Neural progenitor cell (in vitro differentiated cells): ENCODE measurements around the gene NFATC2. TPM values are rescaled to one million over a fixed set of nuclear protein-coding genes. Genes with fewer than 3 reads are reported as not detected.

Source experiments
- DNase-seq: peaks from one replicate; pipeline ENCODE4 v3.0.0-alpha.2; 2016; ENCODE audit warnings: low spot score
- H2AFZ ChIP-seq: fragments of 200-600 bp; sonication (generic); replicated peaks from 2 replicates; pipeline ENCODE4 v1.6.1; 2016; ENCODE audit warnings: antibody characterized with exemption
- H3F3A ChIP-seq: fragments of 200-600 bp; sonication (generic); 2 replicates; pipeline ENCODE4 v1.6.1; 2016; ENCODE audit warnings: antibody characterized with exemption, low read depth
- H3K27ac ChIP-seq: fragments of 200-600 bp; sonication (generic); 2 replicates; pipeline ENCODE4 v1.5.1; 2016; ENCODE audit warnings: mild to moderate bottlenecking
- H3K27me3 ChIP-seq: fragments of 200-600 bp; sonication (generic); 2 replicates; pipeline ENCODE4 v1.6.1; 2016; ENCODE audit warnings: mild to moderate bottlenecking, moderate library complexity
- H3K36me3 ChIP-seq: fragments of 200-600 bp; sonication (generic); 2 replicates; pipeline ENCODE4 v1.5.1; 2016
- H3K4me1 ChIP-seq: fragments of 200-600 bp; sonication (generic); 2 replicates; pipeline ENCODE4 v1.6.1; 2016; ENCODE audit warnings: mixed run types
- H3K4me2 ChIP-seq: fragments of 200-600 bp; sonication (generic); 2 replicates; pipeline ENCODE4 v1.6.1; 2016
- H3K4me3 ChIP-seq: fragments of 200-600 bp; sonication (generic); 2 replicates; pipeline ENCODE4 v1.5.1; 2016
- H3K79me2 ChIP-seq: fragments of 200-600 bp; sonication (generic); 2 replicates; pipeline ENCODE4 v1.6.1; 2016; ENCODE audit warnings: low read depth
- H3K9ac ChIP-seq: fragments of 200-600 bp; sonication (generic); 2 replicates; pipeline ENCODE4 v1.6.1; 2016
- H3K9me3 ChIP-seq: fragments of 200-600 bp; sonication (generic); 2 replicates; pipeline ENCODE4 v1.5.1; 2016; ENCODE audit warnings: low read depth
- H4K20me1 ChIP-seq: fragments of 200-600 bp; sonication (generic); 2 replicates; pipeline ENCODE4 v1.6.1; 2016; ENCODE audit warnings: low read depth
- H3K27ac Mint-ChIP-seq: 3 replicates; pipeline ENCODE4 v1.8.0; 2021; ENCODE audit warnings: mixed read lengths
- H3K27me3 Mint-ChIP-seq: 2 replicates; pipeline ENCODE4 v1.8.0; 2022; ENCODE audit warnings: low read depth, mild to moderate bottlenecking, inconsistent platforms, moderate library complexity, mixed read lengths; ENCODE audit not compliant: insufficient read depth
- H3K36me3 Mint-ChIP-seq: 3 replicates; pipeline ENCODE4 v1.8.0; 2021; ENCODE audit warnings: mixed read lengths
- H3K4me1 Mint-ChIP-seq: 3 replicates; pipeline ENCODE4 v1.8.0; 2021; ENCODE audit warnings: mixed read lengths
- H3K4me3 Mint-ChIP-seq: 3 replicates; pipeline ENCODE4 v1.8.0; 2021; ENCODE audit warnings: mild to moderate bottlenecking, moderate library complexity, mixed read lengths
- H3K9me3 Mint-ChIP-seq: 3 replicates; pipeline ENCODE4 v1.8.0; 2020; ENCODE audit warnings: mixed read lengths
- EZH2 ChIP-seq: fragments of 200-600 bp; sonication (generic); IDR thresholded peaks from 2 replicates; pipeline ENCODE4 v1.6.1; 2017; ENCODE audit warnings: antibody characterized with exemption, mild to moderate bottlenecking, moderate library complexity
- EZH2phosphoT487 ChIP-seq: fragments of 200-600 bp; sonication (generic); IDR thresholded peaks from 2 replicates; pipeline ENCODE4 v1.6.1; 2017; ENCODE audit warnings: antibody characterized with exemption
- total RNA-seq: library from RNA; depleted of rRNA; stranded (reverse); fragments of >200 nt; gene quantifications from 2 replicates; pipeline ENCODE4 v1.2.3, GENCODE V29; 2015; ENCODE audit warnings: low replicate concordance
- TF ChIP-seq, protein P1 (sequence below): fragments of 200-600 bp; sonication (generic); IDR thresholded peaks from 2 replicates; pipeline ENCODE4 v1.5.1; 2017; ENCODE audit warnings: antibody characterized with exemption, mild to moderate bottlenecking

NFATC2 gene
- total RNA-seq, 1 donor from 2014 or later: 0.19 TPM

DNA sequence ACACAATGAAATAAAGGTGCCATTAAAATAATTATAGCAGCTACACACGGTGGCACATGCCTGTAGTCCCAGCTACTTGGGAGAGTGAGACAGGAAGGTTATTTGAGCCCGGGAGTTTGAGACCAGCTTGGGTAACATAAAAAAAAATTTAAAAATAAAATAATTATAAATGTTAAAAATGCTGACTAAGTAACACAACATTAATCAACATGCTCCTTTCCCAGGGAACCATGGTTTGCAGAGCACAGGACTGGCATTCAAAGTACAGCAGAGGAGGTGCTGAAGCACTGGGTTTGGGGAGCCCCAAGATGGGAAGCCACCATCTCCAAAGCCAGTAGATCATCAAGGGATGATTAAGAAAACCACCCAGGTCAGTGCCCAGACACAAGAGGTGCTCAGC lies 51.9 kb downstream of the NFATC2 start:
- Histone ChIP-seq H3K4me2 (no peak overlapping the region), H3K27ac (no peak overlapping the region), H3F3A (no peaks in the 10 kb centered on the region), H4K20me1 (no peaks in the 10 kb centered on the region), H2AFZ (no peak overlapping the region), H3K79me2 (no peaks in the 10 kb centered on the region), H3K36me3 (no peaks in the 10 kb centered on the region), H3K4me1 (peaks cover 8% of the 10 kb centered on the region), H3K4me3 (no peak overlapping the region), H3K27me3 (peaks cover 12% of the 10 kb centered on the region), H3K9me3 (no peaks in the 10 kb centered on the region), H3K9ac (no peak overlapping the region)
- H3K36me3 Mint-ChIP-seq: no peaks in the 10 kb centered on the region
- no peak overlapping the region for H3K4me3 Mint-ChIP-seq
- H3K4me1 Mint-ChIP-seq: peaks cover 27% of the 10 kb centered on the region
- no peaks in the 10 kb centered on the region for H3K9me3 Mint-ChIP-seq
- TF ChIP-seq, protein P1, sequence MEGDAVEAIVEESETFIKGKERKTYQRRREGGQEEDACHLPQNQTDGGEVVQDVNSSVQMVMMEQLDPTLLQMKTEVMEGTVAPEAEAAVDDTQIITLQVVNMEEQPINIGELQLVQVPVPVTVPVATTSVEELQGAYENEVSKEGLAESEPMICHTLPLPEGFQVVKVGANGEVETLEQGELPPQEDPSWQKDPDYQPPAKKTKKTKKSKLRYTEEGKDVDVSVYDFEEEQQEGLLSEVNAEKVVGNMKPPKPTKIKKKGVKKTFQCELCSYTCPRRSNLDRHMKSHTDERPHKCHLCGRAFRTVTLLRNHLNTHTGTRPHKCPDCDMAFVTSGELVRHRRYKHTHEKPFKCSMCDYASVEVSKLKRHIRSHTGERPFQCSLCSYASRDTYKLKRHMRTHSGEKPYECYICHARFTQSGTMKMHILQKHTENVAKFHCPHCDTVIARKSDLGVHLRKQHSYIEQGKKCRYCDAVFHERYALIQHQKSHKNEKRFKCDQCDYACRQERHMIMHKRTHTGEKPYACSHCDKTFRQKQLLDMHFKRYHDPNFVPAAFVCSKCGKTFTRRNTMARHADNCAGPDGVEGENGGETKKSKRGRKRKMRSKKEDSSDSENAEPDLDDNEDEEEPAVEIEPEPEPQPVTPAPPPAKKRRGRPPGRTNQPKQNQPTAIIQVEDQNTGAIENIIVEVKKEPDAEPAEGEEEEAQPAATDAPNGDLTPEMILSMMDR: no peak
- TF ChIP-seq EZH2phosphoT487: no peak
- H3K27me3 Mint-ChIP-seq: peaks cover 7% of the 10 kb centered on the region
- DNase-seq: no peak
- no peak overlapping the region for H3K27ac Mint-ChIP-seq

DNA sequence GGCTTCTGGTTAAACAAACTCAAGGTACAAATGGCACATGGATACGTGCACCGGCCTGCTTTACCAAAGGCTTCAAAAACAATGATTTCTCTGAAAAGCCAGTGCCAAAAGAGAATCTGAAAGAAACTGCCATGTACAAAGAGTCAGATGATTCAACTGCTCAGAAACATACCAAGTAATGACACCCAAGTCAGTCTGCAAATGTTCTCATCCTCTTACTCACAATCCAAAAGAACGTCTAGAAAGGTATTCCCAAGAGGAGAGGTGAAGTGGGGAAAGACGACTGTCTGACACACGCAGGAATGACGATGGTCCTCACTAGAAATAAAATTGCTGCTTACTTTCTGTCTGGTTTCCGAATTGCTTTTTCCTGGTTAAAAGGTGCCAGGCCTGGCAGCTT lies 52.9 kb downstream of the NFATC2 start:
- no peaks in the 10 kb centered on the region for H3K9me3 ChIP-seq
- H3K4me2 ChIP-seq: no peak overlapping the region
- Mint-ChIP-seq H3K4me1 (peaks cover 29% of the 10 kb centered on the region), H3K27ac (no peak overlapping the region), H3K4me3 (no peak overlapping the region), H3K27me3 (peaks cover 7% of the 10 kb centered on the region), H3K9me3 (no peaks in the 10 kb centered on the region), H3K36me3 (no peaks in the 10 kb centered on the region)
- H4K20me1 ChIP-seq: no peaks in the 10 kb centered on the region
- H2AFZ ChIP-seq: no peak overlapping the region
- H3F3A ChIP-seq: no peaks in the 10 kb centered on the region
- no peak for DNase-seq
- peaks cover 12% of the 10 kb centered on the region for H3K27me3 ChIP-seq
- H3K9ac ChIP-seq: no peak overlapping the region
- H3K36me3 ChIP-seq: no peaks in the 10 kb centered on the region
- TF ChIP-seq, protein P1: no peak
- TF ChIP-seq EZH2phosphoT487 (no peak), EZH2 (no peak)
- H3K4me3 ChIP-seq: no peak overlapping the region
- peaks cover 8% of the 10 kb centered on the region for H3K4me1 ChIP-seq
- H3K79me2 ChIP-seq: no peaks in the 10 kb centered on the region
- H3K27ac ChIP-seq: no peak overlapping the region

DNA sequence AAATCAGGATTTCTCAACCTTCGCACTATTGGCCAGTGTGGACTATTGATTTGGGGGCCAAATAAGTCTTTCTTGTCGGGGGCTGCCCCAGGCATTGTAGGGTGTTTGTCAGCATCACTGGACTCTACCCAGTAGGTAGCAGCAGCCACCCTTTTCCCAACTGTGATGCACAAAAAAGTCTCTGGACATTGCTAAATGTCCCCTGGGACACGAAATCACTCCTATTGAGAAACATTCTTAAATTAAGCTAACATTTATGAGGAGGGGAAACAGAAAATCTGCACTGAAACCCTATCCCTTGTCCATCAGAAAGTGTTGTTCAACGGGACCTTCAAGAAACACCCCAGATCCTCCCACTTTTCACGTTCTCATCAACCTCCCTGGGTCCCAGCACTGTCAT lies 54.2 kb downstream of the NFATC2 start:
- Mint-ChIP-seq H3K4me3 (no peak overlapping the region), H3K36me3 (no peaks in the 10 kb centered on the region), H3K27me3 (peaks cover 3% of the 10 kb centered on the region), H3K9me3 (no peaks in the 10 kb centered on the region), H3K27ac (peak overlapping the region; percentile 73), H3K4me1 (peaks cover 27% of the 10 kb centered on the region)
- H3K79me2 ChIP-seq: no peaks in the 10 kb centered on the region
- H3K4me3 ChIP-seq: no peak overlapping the region
- no peak overlapping the region for H3K4me2 ChIP-seq
- peaks cover 12% of the 10 kb centered on the region for H3K27me3 ChIP-seq
- H3K9me3 ChIP-seq: no peaks in the 10 kb centered on the region
- no peaks in the 10 kb centered on the region for H3F3A ChIP-seq
- no peak for TF ChIP-seq EZH2
- TF ChIP-seq EZH2phosphoT487: no peak
- TF ChIP-seq, protein P1: no peak
- H3K36me3 ChIP-seq: no peaks in the 10 kb centered on the region
- DNase-seq: no peak
- H3K9ac ChIP-seq: no peak overlapping the region
- H3K4me1 ChIP-seq: peaks cover 8% of the 10 kb centered on the region
- H3K27ac ChIP-seq: no peak overlapping the region
- H2AFZ ChIP-seq: no peak overlapping the region
- H4K20me1 ChIP-seq: no peaks in the 10 kb centered on the region
